ENCODE data around the gene CABP7.

The CABP7 gene

GRCh38 chr22:29719899-29720645, at the start of gene CABP7:
Gene CABP7, plus strand, starts transcription at chr22:29720003. Its CDS starts 422 bp downstream, at chr22:29720425.
- no peak for DNase-seq

GRCh38 chr22:29670626-29671025, 49.2 kb upstream of the CABP7 start:
- peak; percentile 79 for DNase-seq

GRCh38 chr22:29673361-29674066, 46.3 kb upstream of the CABP7 start:
- DNase-seq = no peak

GRCh38 chr22:29674121-29674520, 45.7 kb upstream of the CABP7 start:
- DNase-seq = no peak

GRCh38 chr22:29679316-29679715, 40.5 kb upstream of the CABP7 start:
- no peak for DNase-seq

GRCh38 chr22:29683536-29683935, 36.3 kb upstream of the CABP7 start:
- no peak for DNase-seq

GRCh38 chr22:29684244-29684643, 35.6 kb upstream of the CABP7 start:
- no peak for DNase-seq

GRCh38 chr22:29689206-29689879, 30.5 kb upstream of the CABP7 start:
- no peak for DNase-seq

- peak; percentile 86 for DNase-seq
These were observed 30.0 kb upstream of the CABP7 start for GRCh38 chr22:29689880-29690213.

- DNase-seq = peak; percentile 76
These were observed 29.3 kb upstream of the CABP7 start for GRCh38 chr22:29690476-29690875.

GRCh38 chr22:29691636-29692326, 28.0 kb upstream of the CABP7 start:
- no peak for DNase-seq

GRCh38 chr22:29692327-29692640, 27.5 kb upstream of the CABP7 start:
- no peak for DNase-seq

GRCh38 chr22:29693161-29693560, 26.6 kb upstream of the CABP7 start:
- DNase-seq = no peak

- DNase-seq = no peak
These were observed 26.1 kb upstream of the CABP7 start for GRCh38 chr22:29693671-29694070.

GRCh38 chr22:29695129-29695926, 24.5 kb upstream of the CABP7 start:
- no peak for DNase-seq

- DNase-seq = no peak
These were observed 21.8 kb upstream of the CABP7 start for GRCh38 chr22:29697853-29698598.

- peak; percentile 40 for DNase-seq
These were observed 19.4 kb upstream of the CABP7 start for GRCh38 chr22:29700206-29700899.

- no peak for DNase-seq
These were observed 19.0 kb upstream of the CABP7 start for GRCh38 chr22:29700900-29701154.

GRCh38 chr22:29701155-29701999, 18.4 kb upstream of the CABP7 start:
- no peak for DNase-seq
